ENCODE measurements around the gene GNB1. TPM values are rescaled to one million over a fixed set of nuclear protein-coding genes. Genes with fewer than 3 reads are reported as not detected.

Gene GNB1
- total RNA-seq, 1 donor from 2014 or later, result 328 TPM

GRCh38 chr1:1833916-1834325 lies 57.0 kb downstream of the GNB1 start:
- no peak overlapping the region for H3K27ac ChIP-seq
- intact Hi-C loops (cut with DNase I), result no loop called here
- H3K4me1 ChIP-seq, result peaks cover 9% of the 10 kb centered on the region
- no peaks in the 10 kb centered on the region for H3K27me3 ChIP-seq
- no peak for TF ChIP-seq CTCF (IDR thresholded peaks at IDR 0.05)
- ATAC-seq, result no peak
- H3K36me3 ChIP-seq, result peaks cover 50% of the 10 kb centered on the region
- no peak overlapping the region for H3K4me3 ChIP-seq
- DNase-seq, result no peak
- H3K9me3 ChIP-seq, result no peaks in the 10 kb centered on the region

GRCh38 chr1:1833456-1833855 lies 57.4 kb downstream of the GNB1 start:
- Histone ChIP-seq H3K9me3 (no peaks in the 10 kb centered on the region), H3K4me3 (no peak overlapping the region), H3K27ac (no peak overlapping the region), H3K36me3 (peaks cover 50% of the 10 kb centered on the region), H3K4me1 (peaks cover 9% of the 10 kb centered on the region), H3K27me3 (no peaks in the 10 kb centered on the region)
- DNase-seq, result no peak
- intact Hi-C loops (cut with DNase I), result no loop called here
- no peak for TF ChIP-seq CTCF (IDR thresholded peaks at IDR 0.05)
- ATAC-seq, result no peak

GRCh38 chr1:1832820-1833219 lies 58.1 kb downstream of the GNB1 start:
- no peak for DNase-seq
- Histone ChIP-seq H3K27ac (no peak overlapping the region), H3K9me3 (no peaks in the 10 kb centered on the region), H3K27me3 (no peaks in the 10 kb centered on the region), H3K36me3 (peaks cover 49% of the 10 kb centered on the region), H3K4me3 (no peak overlapping the region), H3K4me1 (peaks cover 9% of the 10 kb centered on the region)
- TF ChIP-seq CTCF (IDR thresholded peaks at IDR 0.05), result no peak
- intact Hi-C loops (cut with DNase I), result no loop called here
- ATAC-seq, result peak; percentile 28

GRCh38 chr1:1832166-1832565 lies 58.7 kb downstream of the GNB1 start:
- peaks cover 9% of the 10 kb centered on the region for H3K4me1 ChIP-seq
- DNase-seq (no peak), ATAC-seq (no peak)
- peaks cover 42% of the 10 kb centered on the region for H3K36me3 ChIP-seq
- H3K27ac ChIP-seq, result no peak overlapping the region
- H3K9me3 ChIP-seq, result no peaks in the 10 kb centered on the region
- TF ChIP-seq CTCF (IDR thresholded peaks at IDR 0.05), result no peak
- H3K4me3 ChIP-seq, result no peak overlapping the region
- intact Hi-C loops (cut with DNase I), result no loop called here
- no peaks in the 10 kb centered on the region for H3K27me3 ChIP-seq

- ATAC-seq, result no peak
- Histone ChIP-seq H3K9me3 (no peaks in the 10 kb centered on the region), H3K36me3 (peaks cover 38% of the 10 kb centered on the region), H3K4me3 (no peak overlapping the region), H3K4me1 (peaks cover 8% of the 10 kb centered on the region), H3K27me3 (no peaks in the 10 kb centered on the region), H3K27ac (peak overlapping the region; percentile 17)
- intact Hi-C loops (cut with DNase I), result no loop called here
- no peak for DNase-seq
- no peak for TF ChIP-seq CTCF (IDR thresholded peaks at IDR 0.05)
These were observed 63.6 kb downstream of the GNB1 start for GRCh38 chr1:1827089-1827848.
